Neutrophil (primary cell): ENCODE data around the gene HDHD2.

Source experiments
- H3K27ac ChIP-seq: fragments of 200-600 bp; sonication (generic); 2 replicates; pipeline ENCODE4 v1.5.1; 2016; ENCODE audit warnings: mild to moderate bottlenecking, moderate library complexity
- H3K27me3 ChIP-seq: fragments of 200-600 bp; sonication (generic); 2 replicates; pipeline ENCODE4 v1.6.0; 2016; ENCODE audit warnings: mild to moderate bottlenecking
- H3K36me3 ChIP-seq: fragments of 200-600 bp; sonication (generic); 2 replicates; pipeline ENCODE4 v1.5.1; 2017
- H3K4me1 ChIP-seq, 2 experiments: fragments of 200-600 bp in 1 of 2; sonication (generic) in 1 of 2; 1 replicate in 1 of 2; 2 replicates in 1 of 2; pipeline versions ENCODE4 v1.5.1 to v1.6.1; 2013 to 2016; ENCODE audit warnings: low read depth in 1 of 2, low read length in 1 of 2, mild to moderate bottlenecking in 1 of 2, moderate library complexity in 1 of 2; ENCODE audit not compliant: control insufficient read depth in 1 of 2, insufficient read depth in 1 of 2
- H3K4me3 ChIP-seq, 2 experiments: fragments of 200-600 bp in 1 of 2; sonication (generic) in 1 of 2; 1 replicate in 1 of 2; 2 replicates in 1 of 2; pipeline ENCODE4 v1.5.1; 2013 to 2016; ENCODE audit warnings: low read depth in 1 of 2, low read length in 1 of 2, mild to moderate bottlenecking in 1 of 2, moderate library complexity in 1 of 2
- H3K9me3 ChIP-seq: fragments of 200-600 bp; sonication (generic); 2 replicates; pipeline ENCODE4 v1.5.1; 2016
- CTCF ChIP-seq: fragments of 200-600 bp; sonication (generic); IDR thresholded peaks from 2 replicates; pipeline ENCODE4 v1.5.1; 2016; ENCODE audit warnings: antibody characterized with exemption

The HDHD2 gene

DNA sequence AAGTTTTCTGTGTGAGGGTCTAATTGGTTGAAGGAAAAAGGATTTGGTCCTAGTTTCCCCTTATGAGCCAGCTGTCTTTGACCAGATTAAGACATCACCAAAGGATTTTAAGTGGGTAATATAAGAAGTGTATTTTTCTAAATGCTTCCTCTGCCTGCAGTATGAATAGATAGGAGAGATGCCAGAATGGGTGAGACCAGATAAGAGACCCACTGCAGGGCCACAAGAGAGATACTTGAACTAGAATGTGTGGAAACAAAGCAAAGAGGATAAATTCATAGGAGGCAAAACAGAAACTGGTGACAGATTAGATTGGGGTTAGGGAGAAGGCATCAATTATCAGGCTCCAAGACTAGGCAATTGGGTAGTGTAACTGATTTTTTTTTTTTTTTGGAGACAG is 1.1 kb upstream of the HDHD2 start:
- no peaks in the 10 kb centered on the region for H3K9me3 ChIP-seq
- peaks cover 7 to 14% of the 10 kb centered on the region in 2 experiments for H3K4me1 ChIP-seq
- H3K4me3 ChIP-seq: peak overlapping the region in 1 of 2 experiments; percentile 87
- H3K27me3 ChIP-seq: no peaks in the 10 kb centered on the region
- no peak for TF ChIP-seq CTCF
- H3K27ac ChIP-seq: no peak overlapping the region
- H3K36me3 ChIP-seq: no peaks in the 10 kb centered on the region

- H3K4me3 ChIP-seq: peak overlapping the region; percentile 76 to 87
- H3K9me3 ChIP-seq: no peaks in the 10 kb centered on the region
- peak overlapping the region; percentile 73 for H3K27ac ChIP-seq
- TF ChIP-seq CTCF: no peak
- no peaks in the 10 kb centered on the region for H3K36me3 ChIP-seq
- no peaks in the 10 kb centered on the region for H3K27me3 ChIP-seq
- peaks cover 7 to 14% of the 10 kb centered on the region in 2 experiments for H3K4me1 ChIP-seq
Observed at GRCh38 chr18:47150824-47151366, 595 bp upstream of the HDHD2 start.

- Histone ChIP-seq H3K4me1 (peaks cover 7 to 14% of the 10 kb centered on the region in 2 experiments), H3K36me3 (no peaks in the 10 kb centered on the region), H3K27me3 (no peaks in the 10 kb centered on the region), H3K27ac (peak overlapping the region; percentile 73), H3K9me3 (no peaks in the 10 kb centered on the region), H3K4me3 (peak overlapping the region; percentile 76 to 87)
- TF ChIP-seq CTCF: no peak
Observed at GRCh38 chr18:47149457-47150028, 757 bp downstream of the HDHD2 start.

GRCh38 chr18:47146206-47146605 is 4.1 kb downstream of the HDHD2 start:
- H3K4me3 ChIP-seq: no peak overlapping the region
- no peaks in the 10 kb centered on the region for H3K9me3 ChIP-seq
- H3K36me3 ChIP-seq: no peaks in the 10 kb centered on the region
- H3K4me1 ChIP-seq: peaks cover 7 to 14% of the 10 kb centered on the region in 2 experiments
- H3K27me3 ChIP-seq: no peaks in the 10 kb centered on the region
- no peak for TF ChIP-seq CTCF
- no peak overlapping the region for H3K27ac ChIP-seq

DNA sequence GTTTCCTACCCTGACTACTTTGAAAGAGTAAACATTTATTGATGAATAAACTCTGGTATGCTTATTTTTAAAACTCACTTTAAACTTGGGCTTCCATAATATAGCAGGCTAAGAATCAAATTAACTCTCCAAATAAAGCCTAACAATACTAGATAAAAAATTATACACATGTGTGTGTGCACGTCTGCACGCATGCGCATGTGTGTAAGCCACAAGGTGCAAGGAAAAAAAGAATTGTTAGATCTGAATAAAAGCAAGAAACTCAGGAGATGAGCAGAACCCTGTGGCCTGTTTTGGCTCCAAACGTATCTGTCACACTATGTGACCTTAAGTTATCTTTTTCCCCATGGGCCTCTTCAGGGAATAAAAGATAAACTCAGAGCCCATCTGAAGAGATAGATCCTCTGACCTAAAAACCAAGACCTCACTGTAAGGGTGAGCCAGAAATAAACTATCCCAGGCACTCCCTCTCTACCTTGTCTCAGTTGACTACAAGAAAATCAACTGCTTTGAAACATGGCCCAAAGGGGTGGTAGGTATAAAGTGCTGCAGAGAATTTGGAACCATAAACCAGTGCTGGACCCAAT is 6.3 kb downstream of the HDHD2 start:
- Histone ChIP-seq H3K27me3 (no peaks in the 10 kb centered on the region), H3K4me1 (no peaks in the 10 kb centered on the region), H3K4me3 (no peak overlapping the region), H3K27ac (no peak overlapping the region), H3K9me3 (no peaks in the 10 kb centered on the region), H3K36me3 (no peaks in the 10 kb centered on the region)
- no peak for TF ChIP-seq CTCF
